ENCODE measurements around the gene DROSHA.

The DROSHA gene

GRCh38 chr5:31427013-31427723 lies 104.7 kb downstream of the DROSHA start:
- 30% methylated on average over 3 of the region's 4 CpGs for WGBS
- Histone ChIP-seq H3K79me1 (replicated peaks; ENCODE audit: low read length, poor library complexity, severe bottlenecking) (peaks cover 9% of the 10 kb centered on the region), H4K91ac (ENCODE audit: low read length) (no peak overlapping the region), H3K27ac (ENCODE audit: low read length, poor library complexity, severe bottlenecking) (no peak overlapping the region), H3K23ac (ENCODE audit: low read length in 2 of 2) (no peak overlapping the region), H3K27me3 (ENCODE audit: control insufficient read depth in 1 of 2, insufficient read depth in 1 of 2, low read length in 2 of 2) (no peaks in the 10 kb centered on the region), H2AK5ac (ENCODE audit: low read length, severe bottlenecking) (no peak overlapping the region), H3K4ac (ENCODE audit: low read depth in 1 of 2, low read length in 2 of 2) (no peak overlapping the region), H3K18ac (ENCODE audit: low read depth in 1 of 2, low read length in 2 of 2) (peak overlapping the region in 1 of 2 experiments; percentile 66), H3K36me3 (ENCODE audit: control insufficient read depth in 1 of 2, insufficient read depth in 2 of 2, low read depth in 1 of 2, low read length in 2 of 2) (peaks cover 3 to 84% of the 10 kb centered on the region in 2 experiments), H2BK5ac (ENCODE audit: low read depth, low read length, poor library complexity, severe bottlenecking) (no peak overlapping the region), H2AFZ (ENCODE audit: low read depth, low read length) (no peak overlapping the region), H3K4me2 (ENCODE audit: low read length, poor library complexity, severe bottlenecking) (no peak overlapping the region), H3K4me1 (ENCODE audit: control insufficient read depth, insufficient read depth, low read depth, low read length) (no peaks in the 10 kb centered on the region), H2BK120ac (ENCODE audit: low read depth, low read length) (no peak overlapping the region), H3K14ac (ENCODE audit: low read length in 2 of 2) (no peak overlapping the region), H3K9me3 (ENCODE audit: control insufficient read depth, low read length) (no peaks in the 10 kb centered on the region), H2BK15ac (ENCODE audit: low read depth, poor library complexity, severe bottlenecking) (no peak overlapping the region), H2BK12ac (ENCODE audit: low read length in 2 of 2) (no peak overlapping the region), H3K4me3 (ENCODE audit: insufficient read depth in 1 of 2, low read depth in 1 of 2, low read length in 2 of 2) (no peak overlapping the region), H4K8ac (ENCODE audit: low read length) (no peak overlapping the region), H3K9ac (ENCODE audit: low read length) (no peak overlapping the region)
- DNase-seq: peak; percentile 26

GRCh38 chr5:31421806-31422586 lies 109.9 kb downstream of the DROSHA start:
- no peak overlapping the region for H3K18ac ChIP-seq (ENCODE audit: low read depth in 1 of 2, low read length in 2 of 2)
- peaks cover 16 to 84% of the 10 kb centered on the region in 2 experiments for H3K36me3 ChIP-seq (ENCODE audit: control insufficient read depth in 1 of 2, insufficient read depth in 2 of 2, low read depth in 1 of 2, low read length in 2 of 2)
- no peak overlapping the region for H3K14ac ChIP-seq (ENCODE audit: low read length in 2 of 2)
- H2BK120ac ChIP-seq (ENCODE audit: low read depth, low read length): no peak overlapping the region
- H4K91ac ChIP-seq (ENCODE audit: low read length): no peak overlapping the region
- WGBS: 95% methylated on average over 5 of the region's 7 CpGs
- no peak overlapping the region for H2BK5ac ChIP-seq (ENCODE audit: low read depth, low read length, poor library complexity, severe bottlenecking)
- no peak overlapping the region for H3K4me3 ChIP-seq (ENCODE audit: insufficient read depth in 1 of 2, low read depth in 1 of 2, low read length in 2 of 2)
- H3K4me1 ChIP-seq (ENCODE audit: control insufficient read depth, insufficient read depth, low read depth, low read length): no peaks in the 10 kb centered on the region
- no peak overlapping the region for H4K8ac ChIP-seq (ENCODE audit: low read length)
- peaks cover 6% of the 10 kb centered on the region for H3K79me1 ChIP-seq (replicated peaks; ENCODE audit: low read length, poor library complexity, severe bottlenecking)
- no peak overlapping the region for H3K27ac ChIP-seq (ENCODE audit: low read length, poor library complexity, severe bottlenecking)
- H3K9ac ChIP-seq (ENCODE audit: low read length): no peak overlapping the region
- no peaks in the 10 kb centered on the region for H3K9me3 ChIP-seq (ENCODE audit: control insufficient read depth, low read length)
- H3K4ac ChIP-seq (ENCODE audit: low read depth in 1 of 2, low read length in 2 of 2): no peak overlapping the region
- DNase-seq: no peak
- H3K23ac ChIP-seq (ENCODE audit: low read length in 2 of 2): no peak overlapping the region
- no peak overlapping the region for H2AFZ ChIP-seq (ENCODE audit: low read depth, low read length)
- H3K27me3 ChIP-seq (ENCODE audit: control insufficient read depth in 1 of 2, insufficient read depth in 1 of 2, low read length in 2 of 2): no peaks in the 10 kb centered on the region
- no peak overlapping the region for H2AK5ac ChIP-seq (ENCODE audit: low read length, severe bottlenecking)
- H3K4me2 ChIP-seq (ENCODE audit: low read length, poor library complexity, severe bottlenecking): no peak overlapping the region
- H2BK15ac ChIP-seq (ENCODE audit: low read depth, poor library complexity, severe bottlenecking): no peak overlapping the region
- H2BK12ac ChIP-seq (ENCODE audit: low read length in 2 of 2): no peak overlapping the region

- Histone ChIP-seq H3K18ac (ENCODE audit: low read depth in 1 of 2, low read length in 2 of 2) (no peak overlapping the region), H3K27ac (ENCODE audit: low read length, poor library complexity, severe bottlenecking) (no peak overlapping the region), H3K4ac (ENCODE audit: low read depth in 1 of 2, low read length in 2 of 2) (no peak overlapping the region), H2AK5ac (ENCODE audit: low read length, severe bottlenecking) (no peak overlapping the region), H3K4me2 (ENCODE audit: low read length, poor library complexity, severe bottlenecking) (no peak overlapping the region), H3K27me3 (ENCODE audit: control insufficient read depth in 1 of 2, insufficient read depth in 1 of 2, low read length in 2 of 2) (no peaks in the 10 kb centered on the region), H2BK15ac (ENCODE audit: low read depth, poor library complexity, severe bottlenecking) (no peak overlapping the region), H3K4me3 (ENCODE audit: insufficient read depth in 1 of 2, low read depth in 1 of 2, low read length in 2 of 2) (no peak overlapping the region), H2BK5ac (ENCODE audit: low read depth, low read length, poor library complexity, severe bottlenecking) (no peak overlapping the region), H3K4me1 (ENCODE audit: control insufficient read depth, insufficient read depth, low read depth, low read length) (peaks cover 7% of the 10 kb centered on the region), H2AFZ (ENCODE audit: low read depth, low read length) (no peak overlapping the region), H2BK12ac (ENCODE audit: low read length in 2 of 2) (no peak overlapping the region), H3K23ac (ENCODE audit: low read length in 2 of 2) (no peak overlapping the region), H2BK120ac (ENCODE audit: low read depth, low read length) (no peak overlapping the region), H3K14ac (ENCODE audit: low read length in 2 of 2) (no peak overlapping the region), H4K8ac (ENCODE audit: low read length) (no peak overlapping the region), H3K9me3 (ENCODE audit: control insufficient read depth, low read length) (no peaks in the 10 kb centered on the region), H3K79me1 (replicated peaks; ENCODE audit: low read length, poor library complexity, severe bottlenecking) (peaks cover 13% of the 10 kb centered on the region), H3K36me3 (ENCODE audit: control insufficient read depth in 1 of 2, insufficient read depth in 2 of 2, low read depth in 1 of 2, low read length in 2 of 2) (peaks cover 26 to 78% of the 10 kb centered on the region in 2 experiments), H4K91ac (ENCODE audit: low read length) (no peak overlapping the region), H3K9ac (ENCODE audit: low read length) (no peak overlapping the region)
- 96% methylated on average over 4 of the region's 5 CpGs for WGBS
- no peak for DNase-seq
Observed at GRCh38 chr5:31417512-31417911, 114.4 kb downstream of the DROSHA start.

GRCh38 chr5:31416547-31416946 lies 115.3 kb downstream of the DROSHA start:
- Histone ChIP-seq H3K18ac (ENCODE audit: low read depth in 1 of 2, low read length in 2 of 2) (no peak overlapping the region), H3K4me2 (ENCODE audit: low read length, poor library complexity, severe bottlenecking) (no peak overlapping the region), H2AFZ (ENCODE audit: low read depth, low read length) (no peak overlapping the region), H3K79me1 (replicated peaks; ENCODE audit: low read length, poor library complexity, severe bottlenecking) (peaks cover 11% of the 10 kb centered on the region), H3K4me1 (ENCODE audit: control insufficient read depth, insufficient read depth, low read depth, low read length) (peaks cover 9% of the 10 kb centered on the region), H4K91ac (ENCODE audit: low read length) (no peak overlapping the region), H2AK5ac (ENCODE audit: low read length, severe bottlenecking) (no peak overlapping the region), H2BK120ac (ENCODE audit: low read depth, low read length) (no peak overlapping the region), H3K36me3 (ENCODE audit: control insufficient read depth in 1 of 2, insufficient read depth in 2 of 2, low read depth in 1 of 2, low read length in 2 of 2) (peaks cover 22 to 74% of the 10 kb centered on the region in 2 experiments), H3K23ac (ENCODE audit: low read length in 2 of 2) (no peak overlapping the region), H3K9me3 (ENCODE audit: control insufficient read depth, low read length) (no peaks in the 10 kb centered on the region), H3K27me3 (ENCODE audit: control insufficient read depth in 1 of 2, insufficient read depth in 1 of 2, low read length in 2 of 2) (no peaks in the 10 kb centered on the region), H4K8ac (ENCODE audit: low read length) (no peak overlapping the region), H3K14ac (ENCODE audit: low read length in 2 of 2) (no peak overlapping the region), H3K4ac (ENCODE audit: low read depth in 1 of 2, low read length in 2 of 2) (no peak overlapping the region), H2BK12ac (ENCODE audit: low read length in 2 of 2) (no peak overlapping the region), H3K27ac (ENCODE audit: low read length, poor library complexity, severe bottlenecking) (no peak overlapping the region), H3K9ac (ENCODE audit: low read length) (no peak overlapping the region), H2BK15ac (ENCODE audit: low read depth, poor library complexity, severe bottlenecking) (no peak overlapping the region), H2BK5ac (ENCODE audit: low read depth, low read length, poor library complexity, severe bottlenecking) (no peak overlapping the region), H3K4me3 (ENCODE audit: insufficient read depth in 1 of 2, low read depth in 1 of 2, low read length in 2 of 2) (no peak overlapping the region)
- 99% methylated on average over 3 of the region's 3 CpGs for whole genome bisulfite sequencing
- DNase-seq: no peak

Measured in mesenchymal stem cell (in vitro differentiated cells and primary cell).